Measurements from ENCODE around the gene RPL13. TPM values are rescaled to one million over a fixed set of nuclear protein-coding genes. Genes with fewer than 3 reads are reported as not detected.

The RPL13 gene
- total RNA-seq, 4 donors from 2014 or later = 5,127 to 8,436 (median 6,104) TPM

- intact Hi-C loops (cut with DNase I) = no loop called here
- Histone ChIP-seq H3K27ac (peak overlapping the region; percentile 92 to 99 (median 95)), H3K27me3 (no peaks in the 10 kb centered on the region), H3K9me3 (no peaks in the 10 kb centered on the region), H3K4me3 (replicated peaks in 1 of 3) (peak overlapping the region; percentile 61 to 97 (median 82)), H3K4me1 (peaks cover 22 to 38% of the 10 kb centered on the region in 2 donors), H3K36me3 (peaks cover 40 to 41% of the 10 kb centered on the region in 2 donors)
- WGBS, 2 donors = 22 to 47% methylated on average over 21 of the region's 58 CpGs
- TF ChIP-seq, protein P1, sequence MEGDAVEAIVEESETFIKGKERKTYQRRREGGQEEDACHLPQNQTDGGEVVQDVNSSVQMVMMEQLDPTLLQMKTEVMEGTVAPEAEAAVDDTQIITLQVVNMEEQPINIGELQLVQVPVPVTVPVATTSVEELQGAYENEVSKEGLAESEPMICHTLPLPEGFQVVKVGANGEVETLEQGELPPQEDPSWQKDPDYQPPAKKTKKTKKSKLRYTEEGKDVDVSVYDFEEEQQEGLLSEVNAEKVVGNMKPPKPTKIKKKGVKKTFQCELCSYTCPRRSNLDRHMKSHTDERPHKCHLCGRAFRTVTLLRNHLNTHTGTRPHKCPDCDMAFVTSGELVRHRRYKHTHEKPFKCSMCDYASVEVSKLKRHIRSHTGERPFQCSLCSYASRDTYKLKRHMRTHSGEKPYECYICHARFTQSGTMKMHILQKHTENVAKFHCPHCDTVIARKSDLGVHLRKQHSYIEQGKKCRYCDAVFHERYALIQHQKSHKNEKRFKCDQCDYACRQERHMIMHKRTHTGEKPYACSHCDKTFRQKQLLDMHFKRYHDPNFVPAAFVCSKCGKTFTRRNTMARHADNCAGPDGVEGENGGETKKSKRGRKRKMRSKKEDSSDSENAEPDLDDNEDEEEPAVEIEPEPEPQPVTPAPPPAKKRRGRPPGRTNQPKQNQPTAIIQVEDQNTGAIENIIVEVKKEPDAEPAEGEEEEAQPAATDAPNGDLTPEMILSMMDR (IDR thresholded peaks at IDR 0.05) = no peak
- TF ChIP-seq POLR2A (IDR thresholded peaks at IDR 0.05) = no peak
- no peak for DNase-seq
Measured at GRCh38 chr16:89561142-89561883, 831 bp downstream of the RPL13 start.

- no peak for DNase-seq
- WGBS, 2 donors = 79 to 81% methylated on average over 23 of the region's 23 CpGs
- intact Hi-C loops (cut with DNase I) = no loop called here
- no peaks in the 10 kb centered on the region for H3K9me3 ChIP-seq
- peak overlapping the region in 1 of 3 donors; percentile 97 for H3K4me3 ChIP-seq (replicated peaks in 1 of 3)
- H3K27me3 ChIP-seq = no peaks in the 10 kb centered on the region
- no peak for TF ChIP-seq POLR2A (IDR thresholded peaks at IDR 0.05)
- TF ChIP-seq, protein P1 (IDR thresholded peaks at IDR 0.05) = no peak
- H3K4me1 ChIP-seq = peaks cover 22 to 38% of the 10 kb centered on the region in 2 donors
- H3K27ac ChIP-seq = peak overlapping the region in 1 of 3 donors; percentile 92
- H3K36me3 ChIP-seq = peaks cover 34 to 36% of the 10 kb centered on the region in 2 donors
Measured at GRCh38 chr16:89561884-89562599, 1.6 kb downstream of the RPL13 start.

- no peak for TF ChIP-seq POLR2A (IDR thresholded peaks at IDR 0.05)
- TF ChIP-seq, protein P1 (IDR thresholded peaks at IDR 0.05) = no peak
- intact Hi-C loops (cut with DNase I) = no loop called here
- no peaks in the 10 kb centered on the region for H3K9me3 ChIP-seq
- no peak overlapping the region for H3K4me3 ChIP-seq (replicated peaks in 1 of 3)
- DNase-seq = no peak
- 87% methylated on average over 12 of the region's 12 CpGs for WGBS, 2 donors
- H3K36me3 ChIP-seq = peaks cover 34 to 36% of the 10 kb centered on the region in 2 donors
- H3K27ac ChIP-seq = no peak overlapping the region
- peaks cover 22 to 38% of the 10 kb centered on the region in 2 donors for H3K4me1 ChIP-seq
- H3K27me3 ChIP-seq = no peaks in the 10 kb centered on the region
Measured at GRCh38 chr16:89562939-89563338, 2.5 kb downstream of the RPL13 start.

DNA sequence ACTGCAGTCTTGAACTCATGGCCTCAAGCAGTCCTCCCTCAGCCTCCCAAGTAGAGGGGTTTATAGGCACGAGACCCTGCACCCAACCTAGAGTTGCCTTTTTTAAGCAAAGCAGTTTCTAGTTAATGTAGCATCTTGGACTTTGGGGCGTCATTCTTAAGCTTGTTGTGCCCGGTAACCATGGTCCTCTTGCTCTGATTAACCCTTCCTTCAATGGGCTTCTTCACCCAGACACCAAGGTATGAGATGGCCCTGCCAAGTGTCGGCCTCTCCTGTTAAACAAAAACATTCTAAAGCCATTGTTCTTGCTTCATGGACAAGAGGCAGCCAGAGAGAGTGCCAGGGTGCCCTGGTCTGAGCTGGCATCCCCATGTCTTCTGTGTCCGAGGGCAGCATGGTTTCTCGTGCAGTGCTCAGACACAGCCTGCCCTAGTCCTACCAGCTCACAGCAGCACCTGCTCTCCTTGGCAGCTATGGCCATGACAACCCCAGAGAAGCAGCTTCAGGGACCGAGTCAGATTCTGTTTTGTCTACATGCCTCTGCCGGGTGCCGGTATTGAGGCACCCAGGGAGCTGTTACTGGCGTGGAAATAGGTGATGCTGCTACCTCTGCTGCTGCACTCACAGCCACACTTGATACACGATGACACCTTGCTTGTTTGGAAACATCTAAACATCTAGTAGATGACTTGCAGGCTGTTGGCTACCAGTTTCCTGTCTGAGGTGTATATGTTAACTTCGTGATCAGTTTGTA lies 3.3 kb downstream of the RPL13 start:
- Histone ChIP-seq H3K9me3 (no peaks in the 10 kb centered on the region), H3K27me3 (no peaks in the 10 kb centered on the region), H3K4me3 (replicated peaks in 1 of 3) (no peak overlapping the region), H3K36me3 (peaks cover 34 to 36% of the 10 kb centered on the region in 2 donors), H3K4me1 (peaks cover 22 to 38% of the 10 kb centered on the region in 2 donors), H3K27ac (no peak overlapping the region)
- intact Hi-C loops (cut with DNase I) = no loop called here
- no peak for TF ChIP-seq POLR2A (IDR thresholded peaks at IDR 0.05)
- TF ChIP-seq, protein P1 (IDR thresholded peaks at IDR 0.05) = no peak
- 78 to 81% methylated on average over 10 to 12 of the region's 12 CpGs for WGBS, 2 donors
- DNase-seq = no peak

All from thyroid gland (tissue), 4 donors.